Medulla oblongata (tissue), 1 donor: ENCODE measurements around the gene TBCA.

Experiments
- DNase-seq: peaks from one replicate; pipeline ENCODE4 v3.0.0-alpha.2; 2015; ENCODE audit errors: extremely low spot score

Gene TBCA

GRCh38 chr5:77643654-77644370 is 132.3 kb downstream of the TBCA start:
- DNase-seq, result no peak

GRCh38 chr5:77642738-77643653 is 133.1 kb downstream of the TBCA start:
- DNase-seq, result no peak

- DNase-seq, result no peak
Observed at GRCh38 chr5:77641963-77642737, 134.0 kb downstream of the TBCA start.

- DNase-seq, result no peak
Observed at GRCh38 chr5:77641397-77641943, 134.7 kb downstream of the TBCA start.
